CD4-positive, alpha-beta T cell (primary cell): ENCODE measurements around the gene MAST4. TPM values are rescaled to one million over a fixed set of nuclear protein-coding genes. Genes with fewer than 3 reads are reported as not detected.

Experiments
- ATAC-seq: fragments of 200-7000 bp; cut with Tn5 transposase; one replicate; pipeline ENCODE4 v1.10.0; 2022; ENCODE audit warnings: mild to moderate bottlenecking; ENCODE audit not compliant: poor library complexity
- CTCF ChIA-PET: fragments of 350-600 bp; sonication (Branson Sonifier 250); formaldehyde crosslinking; loops from one replicate; lab custom pipeline; 2021; ENCODE audit warnings: antibody characterized with exemption, inconsistent platforms; lab: Charles Lee
- POLR2A ChIA-PET: fragments of 350-600 bp; sonication (Branson Sonifier 250); formaldehyde crosslinking; loops from one replicate; lab custom pipeline; 2021; ENCODE audit warnings: antibody characterized with exemption, inconsistent platforms; lab: Charles Lee
- DNase-seq, 14 experiments: peaks; one replicate each; pipeline ENCODE4 v3.0.0-alpha.2; 2013 to 2020; ENCODE audit warnings: mixed read lengths in 2 of 14
- H3K27ac ChIP-seq, 2 donors: one replicate each; pipeline versions ENCODE4 v1.5.1 to v1.7.0; 2013; ENCODE audit warnings: low read length in 2 of 2, low read depth in 1 of 2, mild to moderate bottlenecking in 1 of 2
- H3K27me3 ChIP-seq, 2 experiments: 1 replicate in 1 of 2; 2 replicates in 1 of 2; pipeline versions ENCODE4 v1.6.1 to v1.7.0; 2013; ENCODE audit warnings: low read length in 2 of 2, control low read depth in 1 of 2, mild to moderate bottlenecking in 1 of 2, moderate library complexity in 1 of 2; ENCODE audit not compliant: insufficient read depth in 2 of 2, control insufficient read depth in 1 of 2
- H3K36me3 ChIP-seq: one replicate; pipeline ENCODE4 v1.6.1; 2013; ENCODE audit warnings: low read length, control low read depth; ENCODE audit not compliant: insufficient read depth
- H3K4me1 ChIP-seq: one replicate; pipeline ENCODE4 v1.6.1; 2013; ENCODE audit warnings: low read length, control low read depth; ENCODE audit not compliant: insufficient read depth
- H3K4me3 ChIP-seq: one replicate; pipeline ENCODE4 v1.5.1; 2013; ENCODE audit warnings: mild to moderate bottlenecking, low read length, moderate library complexity
- H3K9me3 ChIP-seq, 2 experiments: 1 replicate in 1 of 2; 2 replicates in 1 of 2; pipeline versions ENCODE4 v1.6.1 to v1.7.0; 2013; ENCODE audit warnings: low read length in 2 of 2, mild to moderate bottlenecking in 2 of 2, control low read depth in 1 of 2, moderate library complexity in 1 of 2; ENCODE audit not compliant: control insufficient read depth in 1 of 2, insufficient read depth in 1 of 2
- H3K27ac Mint-ChIP-seq: one replicate; pipeline ENCODE4 v1.8.0; 2020; ENCODE audit warnings: mixed read lengths
- H3K27me3 Mint-ChIP-seq: one replicate; pipeline ENCODE4 v1.8.0; 2021; ENCODE audit warnings: mixed read lengths
- H3K36me3 Mint-ChIP-seq: one replicate; pipeline ENCODE4 v1.8.0; 2021; ENCODE audit warnings: low read depth, mixed read lengths
- H3K4me1 Mint-ChIP-seq: one replicate; pipeline ENCODE4 v1.8.0; 2021; ENCODE audit warnings: low read depth, mixed read lengths
- H3K4me3 Mint-ChIP-seq: one replicate; pipeline ENCODE4 v1.8.0; 2020; ENCODE audit warnings: mild to moderate bottlenecking, mixed read lengths
- H3K9me3 Mint-ChIP-seq: one replicate; pipeline ENCODE4 v1.8.0; 2020; ENCODE audit warnings: mixed read lengths
- CTCF ChIP-seq: fragments of 200-600 bp; IDR thresholded peaks from one replicate; pipeline ENCODE4 v1.8.0; 2022; ENCODE audit warnings: antibody characterized with exemption, mild to moderate bottlenecking
- intact Hi-C, 2 experiments: fragments of 100-400 bp; cut with DNase I in 1 of 2; cut with micrococcal nuclease in 1 of 2; formaldehyde crosslinking; loops; one replicate each; pipeline versions ENCODE4 v1.15.1 to v1.9.0; 2023 to 2025; cut with DNase I, micrococcal nuclease
- total RNA-seq, 174 experiments: library from RNA in 2 of 174; stranded (reverse) in 2 of 174; gene quantifications; one replicate each; pipeline ENCODE4 v1.2.3 and lab custom pipeline; 2021 to 2026

MAST4 gene
- total RNA-seq, 2 experiments from 2014 or later = 21.3 to 21.6 TPM

GRCh38 chr5:66644111-66644510, 47.9 kb downstream of the MAST4 start:
- Mint-ChIP-seq H3K9me3 (no peaks in the 10 kb centered on the region), H3K27ac (no peak overlapping the region), H3K4me3 (no peak overlapping the region), H3K36me3 (no peaks in the 10 kb centered on the region), H3K27me3 (peaks cover 5% of the 10 kb centered on the region), H3K4me1 (no peaks in the 10 kb centered on the region)
- CTCF ChIA-PET = interaction anchor here (0.5 kb wide), 1 partner anchor 407 kb away, joined by 3 read pairs; no protein-coding TSS in a partner anchor
- no peak for TF ChIP-seq CTCF
- Histone ChIP-seq H3K4me3 (no peak overlapping the region), H3K27me3 (no peaks in the 10 kb centered on the region), H3K4me1 (no peaks in the 10 kb centered on the region), H3K36me3 (no peaks in the 10 kb centered on the region), H3K27ac (no peak overlapping the region), H3K9me3 (no peaks in the 10 kb centered on the region)
- intact Hi-C loops = no loop called here
- DNase-seq = no peak
- POLR2A ChIA-PET = no interaction called here
- ATAC-seq = no peak

GRCh38 chr5:66645039-66645438, 48.8 kb downstream of the MAST4 start:
- H3K4me3 ChIP-seq = no peak overlapping the region
- ChIA-PET POLR2A (no interaction called here), CTCF (no interaction called here)
- peaks cover 1% of the 10 kb centered on the region for H3K27me3 Mint-ChIP-seq
- TF ChIP-seq CTCF = no peak
- no peaks in the 10 kb centered on the region for H3K9me3 Mint-ChIP-seq
- intact Hi-C loops = no loop called here
- no peaks in the 10 kb centered on the region for H3K27me3 ChIP-seq
- no peak overlapping the region for H3K4me3 Mint-ChIP-seq
- H3K4me1 Mint-ChIP-seq = no peaks in the 10 kb centered on the region
- H3K36me3 ChIP-seq = no peaks in the 10 kb centered on the region
- no peaks in the 10 kb centered on the region for H3K9me3 ChIP-seq
- H3K27ac Mint-ChIP-seq = no peak overlapping the region
- no peaks in the 10 kb centered on the region for H3K4me1 ChIP-seq
- H3K27ac ChIP-seq = no peak overlapping the region
- no peaks in the 10 kb centered on the region for H3K36me3 Mint-ChIP-seq
- ATAC-seq = no peak
- no peak for DNase-seq

GRCh38 chr5:66646570-66646969, 50.4 kb downstream of the MAST4 start:
- Mint-ChIP-seq H3K36me3 (no peaks in the 10 kb centered on the region), H3K9me3 (no peaks in the 10 kb centered on the region), H3K4me3 (no peak overlapping the region), H3K4me1 (no peaks in the 10 kb centered on the region), H3K27ac (no peak overlapping the region), H3K27me3 (no peaks in the 10 kb centered on the region)
- TF ChIP-seq CTCF = no peak
- Histone ChIP-seq H3K27ac (no peak overlapping the region), H3K36me3 (no peaks in the 10 kb centered on the region), H3K4me3 (no peak overlapping the region), H3K27me3 (no peaks in the 10 kb centered on the region), H3K9me3 (no peaks in the 10 kb centered on the region), H3K4me1 (no peaks in the 10 kb centered on the region)
- intact Hi-C loops = no loop called here
- POLR2A ChIA-PET = no interaction called here
- CTCF ChIA-PET = no interaction called here
- DNase-seq (no peak), ATAC-seq (no peak)
